ENCODE measurements around the gene RTN1.

Gene RTN1

GRCh38 chr14:59547310-59547709 lies 323.3 kb downstream of the RTN1 start:
- H3F3A ChIP-seq (ENCODE audit: control insufficient read depth, insufficient read depth): no peaks in the 10 kb centered on the region
- no peaks in the 10 kb centered on the region for H3K36me3 ChIP-seq (ENCODE audit: control insufficient read depth, low read length)
- H3K79me2 ChIP-seq (ENCODE audit: control insufficient read depth, low read length): no peaks in the 10 kb centered on the region
- no peaks in the 10 kb centered on the region for H4K20me1 ChIP-seq (ENCODE audit: control insufficient read depth, insufficient read depth, low read depth, low read length)
- no peaks in the 10 kb centered on the region for H3K9me3 ChIP-seq (ENCODE audit: control insufficient read depth, insufficient read depth, low read length)
- H3K4me1 ChIP-seq (ENCODE audit: control insufficient read depth, low read length): no peaks in the 10 kb centered on the region
- H3K27ac ChIP-seq (ENCODE audit: low read depth, low read length): no peak overlapping the region
- no peak overlapping the region for H3K4me3 ChIP-seq (ENCODE audit: low read length)
- TF ChIP-seq CTCF (IDR thresholded peaks at IDR 0.05; ENCODE audit: low read depth, low read length, poor library complexity, severe bottlenecking) (no peak), EZH2phosphoT487 (IDR thresholded peaks at IDR 0.05; ENCODE audit: borderline replicate concordance, low read length) (no peak)
- no peaks in the 10 kb centered on the region for H3K9me2 ChIP-seq (replicated peaks; ENCODE audit: control insufficient read depth, low read length)
- no peaks in the 10 kb centered on the region for H3K27me3 ChIP-seq (ENCODE audit: control insufficient read depth, low read length)
- H3K4me2 ChIP-seq (ENCODE audit: low read length): no peak overlapping the region
